ENCODE data around the gene RCL1. TPM values are rescaled to one million over a fixed set of nuclear protein-coding genes. Genes with fewer than 3 reads are reported as not detected.

Gene RCL1
- 22.1 TPM for total RNA-seq

GRCh38 chr9:4792572-4793458 is at the start of gene RCL1:
Gene RCL1, plus strand, starts transcription at chr9:4792944. Its CDS starts 148 bp downstream, at chr9:4793092.

Small RNA genes within 50 kb of the gene (small RNA-seq; reads per million reads assigned to genes)
- gene AL158147.1 (not detected), gene MIR101-2 (not detected)

Other genes starting within 250 kb of the RCL1 start
- gene PLPP6, start 130.7 kb upstream of the RCL1 start, total RNA-seq = 17.1 TPM
- gene SPATA6L, start 126.5 kb upstream of the RCL1 start, total RNA-seq = 11.3 TPM
- 33.0 TPM for gene CDC37L1, start 113.4 kb upstream of the RCL1 start, total RNA-seq
- gene AK3, start 51.7 kb upstream of the RCL1 start, total RNA-seq = 32.8 TPM
- 35.5 TPM for gene JAK2, start 192.3 kb downstream of the RCL1 start, total RNA-seq

Measured in diencephalon (tissue), 1 donor.